Activated naive CD8-positive, alpha-beta T cell treated with anti-CD3 and anti-CD28 coated beads, Interleukin-2, amount 50 U/mL, for 24 hours (primary cell): Measurements from ENCODE around the gene CNTROB.

Source experiments
- ATAC-seq: fragments of 150-1000 bp; cut with Tn5 transposase; one replicate; pipeline ENCODE4 v1.10.0; 2021
- DNase-seq: peaks from one replicate; pipeline ENCODE4 v3.0.0; 2021
- H3K27ac Mint-ChIP-seq: one replicate; pipeline ENCODE4 v1.8.0; 2021; ENCODE audit warnings: mild to moderate bottlenecking, mixed read lengths
- H3K27me3 Mint-ChIP-seq: one replicate; pipeline ENCODE4 v1.8.0; 2021; ENCODE audit warnings: mixed read lengths
- H3K36me3 Mint-ChIP-seq: one replicate; pipeline ENCODE4 v1.8.0; 2021; ENCODE audit warnings: low read depth, mixed read lengths
- H3K4me1 Mint-ChIP-seq: one replicate; pipeline ENCODE4 v1.8.0; 2021; ENCODE audit warnings: mixed read lengths
- H3K4me3 Mint-ChIP-seq: one replicate; pipeline ENCODE4 v1.8.0; 2021; ENCODE audit warnings: mild to moderate bottlenecking, moderate library complexity, mixed read lengths
- H3K9me3 Mint-ChIP-seq: one replicate; pipeline ENCODE4 v1.8.0; 2021; ENCODE audit warnings: mixed read lengths

CNTROB gene, protein sequence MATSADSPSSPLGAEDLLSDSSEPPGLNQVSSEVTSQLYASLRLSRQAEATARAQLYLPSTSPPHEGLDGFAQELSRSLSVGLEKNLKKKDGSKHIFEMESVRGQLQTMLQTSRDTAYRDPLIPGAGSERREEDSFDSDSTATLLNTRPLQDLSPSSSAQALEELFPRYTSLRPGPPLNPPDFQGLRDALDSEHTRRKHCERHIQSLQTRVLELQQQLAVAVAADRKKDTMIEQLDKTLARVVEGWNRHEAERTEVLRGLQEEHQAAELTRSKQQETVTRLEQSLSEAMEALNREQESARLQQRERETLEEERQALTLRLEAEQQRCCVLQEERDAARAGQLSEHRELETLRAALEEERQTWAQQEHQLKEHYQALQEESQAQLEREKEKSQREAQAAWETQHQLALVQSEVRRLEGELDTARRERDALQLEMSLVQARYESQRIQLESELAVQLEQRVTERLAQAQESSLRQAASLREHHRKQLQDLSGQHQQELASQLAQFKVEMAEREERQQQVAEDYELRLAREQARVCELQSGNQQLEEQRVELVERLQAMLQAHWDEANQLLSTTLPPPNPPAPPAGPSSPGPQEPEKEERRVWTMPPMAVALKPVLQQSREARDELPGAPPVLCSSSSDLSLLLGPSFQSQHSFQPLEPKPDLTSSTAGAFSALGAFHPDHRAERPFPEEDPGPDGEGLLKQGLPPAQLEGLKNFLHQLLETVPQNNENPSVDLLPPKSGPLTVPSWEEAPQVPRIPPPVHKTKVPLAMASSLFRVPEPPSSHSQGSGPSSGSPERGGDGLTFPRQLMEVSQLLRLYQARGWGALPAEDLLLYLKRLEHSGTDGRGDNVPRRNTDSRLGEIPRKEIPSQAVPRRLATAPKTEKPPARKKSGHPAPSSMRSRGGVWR

DNA sequence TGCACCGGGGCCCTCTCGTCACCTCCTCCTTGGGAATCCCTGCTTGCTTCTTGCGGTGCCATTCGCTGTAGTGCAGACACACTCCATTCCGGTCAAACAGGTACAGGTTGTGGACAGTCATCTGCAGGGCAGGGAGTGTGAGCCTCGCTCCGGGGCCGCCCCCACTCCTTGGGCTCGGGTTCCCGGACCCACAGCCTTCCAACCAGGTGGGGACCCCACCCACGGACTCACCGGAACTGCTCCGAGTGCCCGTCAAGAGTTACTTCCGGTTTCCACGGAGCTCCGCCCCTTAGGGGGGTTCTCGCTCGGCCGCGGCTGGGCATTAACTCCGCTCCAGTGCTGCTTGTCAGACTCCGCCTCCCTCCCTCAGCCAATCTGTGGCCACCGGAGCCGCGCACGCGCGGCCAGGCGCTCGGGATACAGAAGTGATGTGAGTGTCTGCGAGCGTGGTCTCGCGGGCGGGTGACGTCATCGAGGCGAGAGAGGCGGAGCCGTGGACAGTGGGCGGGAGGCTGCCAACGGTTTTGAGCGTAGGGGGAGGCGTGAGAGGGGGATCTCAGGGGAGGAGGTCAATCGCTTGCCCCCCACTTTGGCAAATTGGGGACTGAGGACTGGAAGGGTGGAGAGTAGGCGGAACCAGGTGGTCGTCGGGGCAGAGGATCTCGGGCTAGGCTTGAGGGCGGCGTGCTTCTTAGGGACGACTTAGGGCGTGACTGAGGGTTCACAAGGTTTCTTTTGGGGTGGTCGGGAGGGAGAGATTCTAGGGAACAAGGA, at the start of gene CNTROB, which contains the start of gene TRAPPC1:
Gene CNTROB, plus strand, starts transcription at position 498 of the 774 bp plus-strand sequence. CDS start 874 bp downstream, outside the sequence.
Gene TRAPPC1, minus strand, starts transcription at position 238 of the 774 bp plus-strand sequence. Its CDS starts 117 bp downstream, at position 121.
- peak within 1 kb of the TSS; percentile 96 for H3K27ac Mint-ChIP-seq
- no peaks in the 10 kb centered on the region for H3K9me3 Mint-ChIP-seq
- DNase-seq, result peak; percentile 99
- peaks cover 20% of the 10 kb centered on the region for H3K36me3 Mint-ChIP-seq
- peak within 1 kb of the TSS; percentile 95 for H3K4me3 Mint-ChIP-seq
- no peaks in the 10 kb centered on the region for H3K27me3 Mint-ChIP-seq
- ATAC-seq, result peak; percentile 98
- H3K4me1 Mint-ChIP-seq, result peaks cover 38% of the 10 kb centered on the region

DNA sequence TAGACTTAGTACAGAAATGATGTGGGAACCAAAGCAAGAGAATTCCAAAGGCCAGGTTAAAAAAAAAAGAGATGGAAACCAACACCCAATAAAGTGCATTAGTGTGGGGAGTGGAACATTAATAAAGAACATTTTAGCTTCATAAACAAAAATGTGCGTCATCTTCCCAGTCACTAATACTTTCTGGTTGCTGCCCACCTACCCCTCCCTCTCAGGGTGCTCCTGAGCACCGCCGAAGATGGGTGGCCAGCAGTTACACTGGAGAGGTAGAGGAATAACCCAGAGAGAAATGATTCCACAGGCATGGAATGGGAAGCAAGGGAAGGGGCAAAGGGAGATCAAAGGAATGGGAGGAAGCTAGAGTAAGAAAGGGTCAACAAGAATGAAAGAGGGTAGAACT, 49.4 kb upstream of the CNTROB start:
- no peaks in the 10 kb centered on the region for H3K9me3 Mint-ChIP-seq
- H3K4me1 Mint-ChIP-seq, result peaks cover 6% of the 10 kb centered on the region
- peaks cover 2% of the 10 kb centered on the region for H3K36me3 Mint-ChIP-seq
- H3K27me3 Mint-ChIP-seq, result no peaks in the 10 kb centered on the region
- H3K27ac Mint-ChIP-seq, result no peak overlapping the region
- ATAC-seq (no peak), DNase-seq (no peak)
- no peak overlapping the region for H3K4me3 Mint-ChIP-seq

DNA sequence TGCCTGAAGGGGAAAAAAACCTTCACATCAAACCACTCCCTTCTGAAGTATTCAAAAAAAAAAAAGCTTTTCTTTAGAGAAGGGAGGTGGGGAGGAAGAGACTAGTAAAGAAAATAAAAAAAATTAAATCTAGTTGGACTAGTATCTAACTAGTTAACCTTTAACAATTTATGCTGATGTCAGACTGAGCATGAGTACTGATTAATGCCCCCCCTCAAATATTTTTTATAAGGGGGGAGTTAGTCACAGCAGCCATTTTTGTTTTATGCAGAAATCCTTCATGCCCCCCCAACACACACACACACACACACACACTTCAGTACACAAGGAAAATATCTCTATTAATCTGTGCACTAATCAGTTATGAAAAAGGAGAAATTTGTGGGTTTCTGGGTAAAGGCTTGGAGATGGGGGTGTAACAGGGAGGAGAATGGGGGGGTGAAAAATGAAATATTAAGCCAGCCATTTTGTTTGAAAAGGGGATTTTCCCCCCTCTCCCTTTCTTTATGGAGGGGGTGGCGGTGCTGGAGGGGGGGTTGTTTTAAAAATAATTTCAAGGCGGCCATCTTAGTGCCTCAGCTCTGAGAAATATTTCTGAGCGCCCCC, 48.1 kb upstream of the CNTROB start:
- peaks cover 2% of the 10 kb centered on the region for H3K36me3 Mint-ChIP-seq
- H3K27ac Mint-ChIP-seq, result peak overlapping the region; percentile 75
- H3K4me3 Mint-ChIP-seq, result peak overlapping the region; percentile 73
- H3K9me3 Mint-ChIP-seq, result no peaks in the 10 kb centered on the region
- peaks cover 6% of the 10 kb centered on the region for H3K4me1 Mint-ChIP-seq
- DNase-seq (peak; percentile 18), ATAC-seq (no peak)
- no peaks in the 10 kb centered on the region for H3K27me3 Mint-ChIP-seq

DNA sequence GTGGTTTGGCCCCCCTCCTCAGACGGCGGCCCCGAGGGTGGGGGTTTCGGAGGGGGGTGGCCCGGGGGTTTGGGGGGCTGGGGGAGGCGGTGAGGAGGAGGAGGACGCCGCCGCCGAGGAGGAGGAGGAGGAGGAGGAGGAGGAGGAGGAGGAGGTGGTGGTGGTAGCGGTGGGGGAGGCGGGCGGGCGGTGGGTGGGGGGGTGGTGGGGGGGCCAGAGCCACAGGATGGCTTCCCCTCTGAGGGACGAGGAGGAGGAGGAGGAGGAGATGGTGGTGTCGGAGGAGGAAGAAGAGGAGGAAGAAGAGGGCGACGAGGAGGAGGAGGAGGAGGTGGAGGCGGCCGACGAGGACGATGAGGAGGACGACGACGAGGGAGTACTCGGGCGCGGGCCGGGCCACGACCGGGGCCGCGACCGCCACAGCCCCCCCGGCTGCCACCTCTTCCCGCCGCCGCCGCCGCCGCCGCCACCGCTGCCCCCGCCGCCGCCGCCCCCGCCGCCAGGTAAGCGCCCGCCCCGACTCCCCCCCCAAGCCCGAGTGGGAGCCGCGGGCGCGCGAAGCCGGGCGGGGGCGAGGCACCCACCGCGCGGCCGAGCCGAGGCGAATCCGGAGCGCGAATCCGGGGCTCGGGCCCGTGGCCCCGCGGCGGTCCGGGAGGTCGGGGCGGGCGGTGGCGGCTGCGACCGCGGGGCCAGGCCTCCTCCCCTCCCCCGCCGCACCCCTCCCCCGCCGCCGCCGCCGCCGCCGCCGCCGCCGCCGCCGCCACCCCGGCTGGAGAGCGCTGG, 47.2 kb upstream of the CNTROB start:
- Mint-ChIP-seq H3K4me1 (peaks cover 6% of the 10 kb centered on the region), H3K4me3 (peak overlapping the region; percentile 69), H3K27me3 (no peaks in the 10 kb centered on the region), H3K9me3 (no peaks in the 10 kb centered on the region), H3K27ac (peak overlapping the region; percentile 47), H3K36me3 (peaks cover 7% of the 10 kb centered on the region)
- DNase-seq (peak; percentile 29), ATAC-seq (no peak)

DNA sequence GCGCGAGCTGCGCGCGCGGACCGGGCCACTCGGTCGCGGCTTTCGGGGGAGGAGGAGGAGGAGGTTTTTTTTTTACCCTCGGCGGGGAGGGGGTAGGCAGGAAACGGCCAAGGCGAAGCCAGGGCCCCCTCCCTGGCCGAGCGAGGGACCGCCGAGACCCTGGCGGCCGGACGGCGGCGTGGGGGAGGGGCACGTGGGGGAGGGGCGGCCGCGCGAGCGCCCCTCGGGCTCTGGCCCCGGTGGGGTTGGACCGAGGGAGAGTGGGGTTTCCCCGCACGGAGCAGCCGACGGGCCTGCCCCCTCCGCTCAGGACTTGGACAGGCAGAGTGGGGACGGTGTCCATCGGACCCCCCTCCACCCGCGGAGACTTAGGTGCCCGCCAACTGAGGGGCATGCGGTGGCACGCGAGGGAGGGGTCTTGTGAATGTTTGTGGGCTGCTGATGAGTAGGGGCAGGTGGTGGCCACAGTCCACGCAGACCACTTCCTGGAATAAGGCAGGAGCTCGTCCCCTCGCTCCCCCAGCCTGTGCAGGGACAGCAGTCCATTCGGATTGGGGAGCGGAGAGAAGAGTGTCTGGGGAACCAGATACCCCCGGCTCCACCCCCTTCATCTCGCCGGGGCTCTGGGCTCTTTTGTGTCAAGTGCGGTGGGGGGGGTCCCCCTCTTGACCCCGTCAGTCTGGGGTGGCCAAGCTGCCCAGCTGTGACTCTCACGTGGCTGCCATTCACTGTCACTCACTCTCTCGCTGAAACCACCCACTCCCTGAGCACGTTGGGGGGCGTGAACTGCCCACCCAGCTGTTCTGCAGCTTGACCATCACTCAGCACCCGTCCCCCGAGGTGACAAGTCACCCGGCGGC, 46.4 kb upstream of the CNTROB start:
- no peaks in the 10 kb centered on the region for H3K27me3 Mint-ChIP-seq
- peak; percentile 63 for DNase-seq
- no peak overlapping the region for H3K4me3 Mint-ChIP-seq
- peaks cover 10% of the 10 kb centered on the region for H3K4me1 Mint-ChIP-seq
- H3K27ac Mint-ChIP-seq, result no peak overlapping the region
- H3K36me3 Mint-ChIP-seq, result peaks cover 15% of the 10 kb centered on the region
- H3K9me3 Mint-ChIP-seq, result no peaks in the 10 kb centered on the region
- peak; percentile 16 for ATAC-seq

DNA sequence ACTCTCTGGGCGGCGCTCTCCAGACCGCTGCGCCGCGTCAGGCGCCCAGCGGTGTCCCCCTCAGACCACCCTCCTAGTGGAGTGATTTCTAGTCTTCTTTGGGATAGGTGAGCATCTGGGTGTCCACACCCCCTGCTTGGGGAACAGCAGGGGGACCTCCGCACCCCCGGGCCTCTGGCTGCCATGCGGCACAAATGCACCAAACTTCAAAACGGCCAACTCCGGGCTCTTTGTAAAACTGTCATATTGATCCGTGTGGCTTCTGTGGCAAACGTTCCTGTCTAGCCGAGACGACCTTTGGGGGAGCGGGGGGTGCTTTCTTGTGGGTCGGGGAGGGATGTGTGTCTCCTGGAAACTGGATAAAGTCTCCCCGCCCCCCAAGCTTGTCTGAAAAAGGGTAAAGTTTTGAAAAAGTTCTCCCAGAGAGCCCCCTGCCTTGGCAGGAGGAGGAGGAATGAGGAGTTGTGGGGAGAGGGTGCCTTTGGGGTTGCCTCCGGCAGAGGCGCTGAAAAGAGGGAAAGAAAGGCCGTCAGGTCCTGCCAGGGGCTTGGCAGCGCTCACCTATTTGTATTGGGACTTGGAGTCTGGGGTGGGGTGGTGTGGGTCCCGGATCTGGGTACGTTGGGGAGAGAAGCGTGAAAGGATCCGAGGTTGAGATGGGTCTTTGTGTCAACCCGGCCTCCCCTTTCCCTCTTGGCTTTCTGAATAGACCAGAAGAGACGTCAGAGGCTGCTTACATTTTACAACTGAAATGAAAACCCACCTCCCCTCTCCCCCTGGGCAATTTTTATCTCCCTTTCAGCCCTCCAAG, 45.6 kb upstream of the CNTROB start:
- H3K9me3 Mint-ChIP-seq, result no peaks in the 10 kb centered on the region

DNA sequence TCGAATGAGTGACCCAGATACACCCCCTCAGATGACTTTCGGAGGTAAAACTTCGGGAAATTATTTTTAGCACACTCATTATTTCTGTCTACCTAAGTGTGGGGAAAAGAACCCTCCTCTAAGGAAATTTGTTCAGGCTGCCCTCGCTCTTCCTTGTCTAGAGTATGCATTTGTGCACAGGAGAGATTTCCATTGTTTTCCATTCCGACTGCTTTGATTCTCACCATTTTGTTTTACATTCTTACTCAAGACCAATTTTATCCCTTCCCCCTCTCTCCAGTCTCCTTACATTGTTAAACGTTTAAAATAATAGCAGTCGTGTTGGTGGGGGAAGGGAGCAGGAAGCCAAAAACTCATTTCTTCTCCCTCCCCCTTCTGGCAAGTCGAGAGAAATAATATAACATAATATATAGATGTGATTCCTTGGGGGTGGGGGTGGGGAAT, 44.9 kb upstream of the CNTROB start:
- Mint-ChIP-seq H3K9me3 (no peaks in the 10 kb centered on the region), H3K27ac (no peak overlapping the region), H3K36me3 (peaks cover 26% of the 10 kb centered on the region), H3K4me1 (peaks cover 10% of the 10 kb centered on the region), H3K27me3 (no peaks in the 10 kb centered on the region), H3K4me3 (no peak overlapping the region)
- no peak for ATAC-seq
- no peak for DNase-seq

More for the DNA sequence above, 45.6 kb upstream of the CNTROB start:
- ATAC-seq (peak; percentile 6), DNase-seq (peak; percentile 69)
- no peak overlapping the region for H3K4me3 Mint-ChIP-seq
- peaks cover 10% of the 10 kb centered on the region for H3K4me1 Mint-ChIP-seq
- peaks cover 22% of the 10 kb centered on the region for H3K36me3 Mint-ChIP-seq
- no peaks in the 10 kb centered on the region for H3K27me3 Mint-ChIP-seq
- H3K27ac Mint-ChIP-seq, result no peak overlapping the region

DNA sequence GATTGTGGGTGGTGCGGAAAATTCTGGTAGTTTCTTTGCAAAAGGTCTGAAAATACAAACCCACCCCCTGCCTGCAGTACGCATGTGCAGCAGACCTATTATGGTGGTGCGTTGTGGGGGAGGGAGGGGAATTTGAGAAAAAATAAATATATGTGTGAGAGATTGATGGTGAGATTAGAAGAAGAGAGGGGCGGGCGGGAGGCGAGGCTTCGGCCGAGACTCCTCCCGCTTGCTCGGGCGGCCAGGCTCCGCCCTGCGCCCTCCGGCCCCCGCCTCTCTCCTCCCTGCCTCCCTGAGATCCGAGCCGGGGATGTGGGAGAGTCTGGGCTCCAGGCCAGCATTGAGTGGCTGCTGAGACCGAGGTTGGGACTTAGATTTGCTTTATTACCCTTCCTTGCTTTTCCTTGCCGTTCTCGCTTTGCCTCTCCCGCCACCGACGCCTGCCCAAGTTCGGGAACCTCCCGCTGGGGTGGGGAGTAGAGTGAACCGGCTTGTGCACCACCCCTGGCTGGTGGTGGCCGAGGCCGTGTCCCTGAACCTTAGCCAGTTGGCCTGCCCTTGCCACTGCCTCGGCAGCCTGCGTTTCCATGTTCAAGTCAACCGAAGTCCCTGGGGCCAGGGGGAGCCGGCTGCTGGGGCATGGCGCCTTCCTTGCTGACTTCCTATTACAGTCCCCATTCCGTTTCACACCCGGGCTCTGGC, 44.4 kb upstream of the CNTROB start:
- Mint-ChIP-seq H3K27ac (no peak overlapping the region), H3K36me3 (peaks cover 27% of the 10 kb centered on the region), H3K9me3 (no peaks in the 10 kb centered on the region), H3K4me3 (no peak overlapping the region), H3K4me1 (peaks cover 10% of the 10 kb centered on the region), H3K27me3 (no peaks in the 10 kb centered on the region)
- ATAC-seq, result peak; percentile 76
- peak; percentile 85 for DNase-seq

DNA sequence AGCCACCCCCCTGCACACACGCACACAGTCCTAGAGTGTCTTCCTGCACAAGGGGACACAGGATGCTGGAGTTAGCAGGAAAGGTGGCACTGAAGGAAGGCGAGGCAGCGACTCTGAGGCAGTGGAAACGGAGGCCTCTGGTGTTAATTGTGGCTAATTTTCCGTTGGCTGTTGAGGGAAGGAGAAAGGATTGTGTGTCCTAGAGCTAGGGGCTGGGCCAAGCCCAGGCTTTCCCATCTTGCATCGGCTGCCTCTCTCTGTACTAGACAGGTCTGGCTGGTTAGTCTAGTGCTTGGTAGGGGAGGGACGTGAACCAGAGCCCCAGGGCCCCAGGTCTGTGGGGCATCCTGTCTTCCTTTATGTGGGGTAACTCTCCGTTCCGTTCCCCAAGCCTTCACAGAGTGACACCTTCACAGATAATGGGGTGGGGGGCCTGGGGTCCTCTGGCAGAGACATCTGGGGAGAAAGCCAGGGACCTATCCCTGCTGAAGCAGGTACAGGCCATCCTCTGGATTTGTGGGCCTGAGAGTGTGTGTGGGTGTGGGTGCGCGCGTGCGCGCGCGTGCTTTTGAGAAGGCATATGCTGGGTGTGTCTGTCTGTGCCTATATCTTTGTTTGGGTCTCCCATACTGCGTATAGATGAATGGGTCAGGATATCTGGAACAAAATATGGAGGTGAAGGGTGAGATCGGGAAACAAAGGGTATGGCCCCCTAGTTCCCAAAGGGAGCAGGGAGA, 43.7 kb upstream of the CNTROB start, which contains the start of gene CHD3:
Gene CHD3, plus strand, starts transcription at position 606 of the 737 bp plus-strand sequence. CDS start 212 bp downstream, outside the sequence.
- DNase-seq (peak; percentile 65), ATAC-seq (peak; percentile 25)
- no peak within 1 kb of the TSS for H3K4me3 Mint-ChIP-seq
- H3K27me3 Mint-ChIP-seq, result no peaks in the 10 kb centered on the region
- peaks cover 10% of the 10 kb centered on the region for H3K4me1 Mint-ChIP-seq
- H3K27ac Mint-ChIP-seq, result no peak within 1 kb of the TSS
- H3K9me3 Mint-ChIP-seq, result no peaks in the 10 kb centered on the region
- H3K36me3 Mint-ChIP-seq, result peaks cover 27% of the 10 kb centered on the region

DNA sequence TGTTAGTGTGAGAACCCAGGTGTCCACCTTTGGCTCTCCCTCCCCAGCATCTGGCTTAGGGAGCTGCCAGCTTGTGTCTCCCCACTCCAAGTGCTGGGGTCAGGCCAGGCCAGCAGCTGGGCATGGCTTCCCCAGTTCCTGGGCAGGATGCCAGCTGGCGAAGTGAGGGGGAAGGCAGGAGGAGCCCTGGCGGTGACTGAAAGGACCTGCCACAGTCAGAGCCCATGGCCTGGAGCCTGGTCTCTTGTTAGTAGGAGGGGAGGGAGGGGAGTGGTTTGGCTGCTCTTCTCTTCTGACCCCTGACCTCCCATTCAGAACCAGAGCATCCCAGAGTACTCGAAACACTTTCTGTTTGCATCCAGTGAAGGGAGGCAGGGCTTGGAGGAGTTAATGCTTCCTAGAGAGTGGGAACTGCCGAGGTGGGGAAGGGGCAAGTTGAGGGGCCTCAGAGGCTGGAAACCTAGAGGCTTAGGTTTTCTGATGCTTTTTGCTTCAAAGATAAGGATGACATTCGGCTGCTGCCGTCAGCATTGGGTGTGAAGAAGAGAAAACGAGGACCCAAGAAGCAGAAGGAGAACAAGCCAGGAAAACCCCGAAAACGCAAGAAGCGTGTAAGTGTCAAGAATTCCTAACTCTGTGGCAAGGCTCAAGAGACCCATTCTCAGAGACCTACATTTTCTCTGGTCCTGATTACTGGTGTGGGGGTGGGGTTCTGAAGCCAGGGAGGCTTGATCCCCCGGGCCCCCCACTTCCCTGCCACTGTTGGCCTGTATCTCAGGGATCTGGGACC, 42.6 kb upstream of the CNTROB start:
- Mint-ChIP-seq H3K4me3 (no peak overlapping the region), H3K27me3 (no peaks in the 10 kb centered on the region), H3K27ac (no peak overlapping the region), H3K4me1 (peaks cover 10% of the 10 kb centered on the region), H3K9me3 (no peaks in the 10 kb centered on the region), H3K36me3 (peaks cover 32% of the 10 kb centered on the region)
- ATAC-seq (no peak), DNase-seq (peak; percentile 58)
